A549 (cell line): ENCODE results near the gene NUP50. TPM values are rescaled to one million over a fixed set of nuclear protein-coding genes. Genes with fewer than 3 reads are reported as not detected.

Experiments used
- ATAC-seq, 2 experiments: fragments of 200-7000 bp in 1 of 2; fragments of >200 bp in 1 of 2; cut with Nextera tagmentation in 1 of 2; cut with Tn5 transposase in 1 of 2; 3 replicates each; pipeline versions ENCODE4 v1.8.0 to v1.9.1; 2018 to 2020; ENCODE audit warnings: mild to moderate bottlenecking in 1 of 2, moderate library complexity in 1 of 2
- CTCF ChIA-PET: fragments of 300-600 bp; sonication (Branson Sonifier 250); formaldehyde crosslinking; extraction: SDS; loops from one replicate; lab custom pipeline; 2021; ENCODE audit warnings: antibody characterized with exemption, inconsistent platforms; lab: Yijun Ruan, JAX
- POLR2A ChIA-PET: fragments of 350-600 bp; formaldehyde crosslinking; extraction: SDS; loops from one replicate; lab custom pipeline; 2021; ENCODE audit warnings: antibody characterized with exemption, inconsistent platforms; lab: Yijun Ruan, JAX
- DNase-seq, 2 experiments: peaks; one replicate each; pipeline versions ENCODE4 v3.0.0 to v3.0.0-alpha.2; 2011 to 2016; ENCODE audit warnings: low read depth in 1 of 2, low spot score in 1 of 2
- FAIRE-seq: peaks from 2 replicates; lab custom pipeline; 2011; peaks lifted over from hg19 to GRCh38; lab: Jason Lieb, UNC
- H3K27ac ChIP-seq, 2 experiments: fragments of >200 bp; sonication (Bioruptor Twin); formaldehyde crosslinking; 3 replicates each; pipeline ENCODE4 v1.5.1; 2016 to 2017
- H3K4me1 ChIP-seq: fragments of >200 bp; sonication (Bioruptor Twin); formaldehyde crosslinking; 3 replicates; pipeline ENCODE4 v1.6.1; 2016
- H3K4me2 ChIP-seq: fragments of >200 bp; sonication (Bioruptor Twin); formaldehyde crosslinking; 3 replicates; pipeline ENCODE4 v1.6.1; 2016
- H3K4me3 ChIP-seq: fragments of >200 bp; sonication (Bioruptor Twin); formaldehyde crosslinking; 3 replicates; pipeline ENCODE4 v1.5.1; 2016
- H3K9me3 ChIP-seq: fragments of >200 bp; sonication (Bioruptor Twin); formaldehyde crosslinking; 3 replicates; pipeline ENCODE4 v1.6.1; 2016
- ATOH8 ChIP-seq: fragments of 250-450 bp; sonication (Bioruptor Pico); IDR thresholded peaks from 2 replicates; pipeline ENCODE4 v1.5.0; 2020; ENCODE audit warnings: low read depth, mild to moderate bottlenecking, moderate library complexity
- BCL3 ChIP-seq: fragments of >200 bp; sonication (Bioruptor Twin); formaldehyde crosslinking; IDR thresholded peaks from 3 replicates; pipeline ENCODE4 v1.6.1; 2016
- CBX2 ChIP-seq: fragments of 200-600 bp; sonication (generic); IDR thresholded peaks from 2 replicates; pipeline ENCODE4 v1.6.1; 2016; ENCODE audit warnings: low read depth, mild to moderate bottlenecking, borderline replicate concordance
- CBX8 ChIP-seq: fragments of 200-600 bp; sonication (generic); IDR thresholded peaks from 2 replicates; pipeline ENCODE4 v1.6.1; 2016
- CHD4 ChIP-seq: fragments of 200-600 bp; sonication (generic); IDR thresholded peaks from 2 replicates; pipeline ENCODE4 v1.6.1; 2016; ENCODE audit warnings: antibody characterized with exemption, mild to moderate bottlenecking, borderline replicate concordance
- CTCF ChIP-seq: fragments of >200 bp; sonication (Bioruptor Twin); formaldehyde crosslinking; IDR thresholded peaks from 3 replicates; pipeline ENCODE4 v1.5.1; 2016
- ELK1 ChIP-seq: fragments of 150-350 bp; IDR thresholded peaks from 2 replicates; pipeline ENCODE4 v1.6.1; 2014; ENCODE audit warnings: low read depth, mild to moderate bottlenecking, low read length
- EP300 ChIP-seq, 2 experiments: fragments of >200 bp; sonication (Bioruptor Twin); formaldehyde crosslinking; IDR thresholded peaks; 2 replicates in 1 of 2; 3 replicates in 1 of 2; pipeline ENCODE4 v1.6.1; 2016 to 2017
- ESRRA ChIP-seq: fragments of 150-350 bp; IDR thresholded peaks from 2 replicates; pipeline ENCODE4 v1.6.1; 2014; ENCODE audit warnings: mild to moderate bottlenecking, low read length, borderline replicate concordance
- FOSL2 ChIP-seq, 2 experiments: fragments of 450-650 bp in 1 of 2; fragments of >200 bp in 1 of 2; sonication (Bioruptor Twin) in 1 of 2; formaldehyde crosslinking; IDR thresholded peaks; 2 replicates each; pipeline versions ENCODE4 v1.5.0 to v1.6.1; 2016 to 2020; ENCODE audit warnings: mild to moderate bottlenecking in 1 of 2, moderate library complexity in 1 of 2
- HDAC2 ChIP-seq: fragments of 200-600 bp; sonication (generic); IDR thresholded peaks from 2 replicates; pipeline ENCODE4 v1.6.1; 2016
- HEYL ChIP-seq: fragments of 250-450 bp; sonication (Bioruptor Pico); IDR thresholded peaks from 2 replicates; pipeline ENCODE4 v1.8.0; 2021; ENCODE audit warnings: mild to moderate bottlenecking, moderate library complexity
- HOXA7 ChIP-seq: fragments of 250-450 bp; sonication (Bioruptor Pico); IDR thresholded peaks from 2 replicates; pipeline ENCODE4 v1.5.0; 2020; ENCODE audit warnings: mild to moderate bottlenecking, moderate library complexity
- HOXB5 ChIP-seq: fragments of 250-450 bp; sonication (Bioruptor Pico); IDR thresholded peaks from 2 replicates; pipeline ENCODE4 v1.5.0; 2020; ENCODE audit warnings: mild to moderate bottlenecking, moderate library complexity
- KDM5A ChIP-seq: fragments of 200-600 bp; sonication (generic); IDR thresholded peaks from 2 replicates; pipeline ENCODE4 v1.6.1; 2016; ENCODE audit warnings: antibody characterized with exemption, mild to moderate bottlenecking
- MAX ChIP-seq: IDR thresholded peaks from 2 replicates; pipeline ENCODE4 v1.6.1; 2012
- NFE2L2 ChIP-seq: fragments of 150-350 bp; conservative IDR thresholded peaks from 2 replicates; pipeline ENCODE4 v1.6.1; 2014; ENCODE audit warnings: low read length
- NR3C1 ChIP-seq: fragments of >200 bp; sonication (Bioruptor Twin); formaldehyde crosslinking; IDR thresholded peaks from 3 replicates; pipeline ENCODE4 v1.6.1; 2017
- RCOR1 ChIP-seq: fragments of 150-350 bp; IDR thresholded peaks from 2 replicates; pipeline ENCODE4 v1.6.1; 2014; ENCODE audit warnings: antibody characterized with exemption, low read length, low read depth
- SMC3 ChIP-seq: fragments of >200 bp; sonication (Bioruptor Twin); formaldehyde crosslinking; IDR thresholded peaks from 3 replicates; pipeline ENCODE4 v1.6.1; 2018; ENCODE audit warnings: inconsistent platforms
- TFCP2L1 ChIP-seq: fragments of 250-450 bp; sonication (Bioruptor Pico); IDR thresholded peaks from 2 replicates; pipeline ENCODE4 v1.5.0; 2021; ENCODE audit warnings: mild to moderate bottlenecking
- TP53 ChIP-seq: fragments of 250-450 bp; sonication (Bioruptor Pico); IDR thresholded peaks from 2 replicates; pipeline ENCODE4 v1.5.0; 2021; ENCODE audit warnings: mild to moderate bottlenecking, moderate library complexity
- USF2 ChIP-seq: fragments of 450-650 bp; IDR thresholded peaks from 2 replicates; pipeline ENCODE4 v1.6.1; 2014; ENCODE audit warnings: antibody characterized with exemption
- WGBS: methylation state at CpG from one replicate; pipeline ENCODE4 v1.1.6; 2017; ENCODE audit errors: missing lambda C conversion rate; 5-methylcytosine and 5-hydroxymethylcytosine counted together
- polyA plus RNA-seq, 4 experiments: library from polyadenylated mRNA; depleted of rRNA in 3 of 4; stranded (reverse); fragments of >200 nt; fragmentation: RNase III in 1 of 4; extraction: RNeasy Plus Mini Kit Qiagen cat#74134 plus additional on column Dnase treatment in 1 of 4; gene quantifications; 2 replicates in 3 of 4; 3 replicates in 1 of 4; pipeline ENCODE4 v1.2.3, GENCODE V29; 2011 to 2017

The NUP50 gene
- polyA plus RNA-seq, 2 of the 4 experiments (the other 2 are of a cell fraction), result 16.7 to 25.3 TPM

- Histone ChIP-seq H3K4me3 (no peak overlapping the region), H3K4me1 (peaks cover 14% of the 10 kb centered on the region; the same call in 2 of the 3 replicates), H3K4me2 (no peak overlapping the region), H3K27ac (no peak overlapping the region), H3K9me3 (no peaks in the 10 kb centered on the region)
- POLR2A ChIA-PET, result no interaction called here
- WGBS, result 86% methylated on average over 6 of the region's 6 CpGs
- FAIRE-seq (no peak), ATAC-seq (no peak), DNase-seq (no peak)
- CTCF ChIA-PET, result interaction anchor here (1.3 kb wide), 1 partner anchor 50 kb away, joined by 4 read pairs; no protein-coding TSS in a partner anchor
- TF ChIP-seq CBX8 (no peak), ESRRA (no peak), CBX2 (no peak), USF2 (no peak), HOXA7 (CRISPR knock-in tag) (no peak), EP300 (IDR thresholded peaks at IDR 0.05) (no peak), HDAC2 (no peak), TP53 (no peak), ELK1 (no peak)
Observed at GRCh38 chr22:45151503-45151902, 12.2 kb upstream of the NUP50 start.

GRCh38 chr22:45154383-45154782 is 9.3 kb upstream of the NUP50 start:
- TF ChIP-seq KDM5A (no peak), FOSL2 (IDR thresholded peaks at IDR 0.05) (no peak), FOSL2 (CRISPR knock-in tag; IDR thresholded peaks at IDR 0.05) (peak; percentile 33), ESRRA (peak; percentile 20; the same call in 1 of the 2 replicates)
- DNase-seq (peak in 1 of 2 experiments; percentile 34), ATAC-seq (0 out of 6 replicates have a peak, but pooled peaks of 1 of the 2 experiments have one; percentile 28), FAIRE-seq (no peak)
- Histone ChIP-seq H3K27ac (no peak overlapping the region), H3K4me2 (peak overlapping the region; percentile 31; the same call in 1 of the 3 replicates), H3K9me3 (no peaks in the 10 kb centered on the region), H3K4me1 (peaks cover 27% of the 10 kb centered on the region), H3K4me3 (no peak overlapping the region)
- POLR2A ChIA-PET, result no interaction called here
- 65% methylated on average over 3 of the region's 3 CpGs for WGBS
- CTCF ChIA-PET, result no interaction called here

GRCh38 chr22:45155050-45155840 is 8.5 kb upstream of the NUP50 start:
- Histone ChIP-seq H3K4me1 (peaks cover 35% of the 10 kb centered on the region), H3K4me2 (peak overlapping the region; percentile 31; the same call in 1 of the 3 replicates), H3K9me3 (no peaks in the 10 kb centered on the region)
- CTCF ChIA-PET, result no interaction called here
- FAIRE-seq (no peak), ATAC-seq (no peak)
- 76% methylated on average over 9 of the region's 9 CpGs for WGBS
- no peak for TF ChIP-seq NFE2L2
- no peak for TF ChIP-seq CHD4
- no peak for TF ChIP-seq NR3C1
- TF ChIP-seq BCL3, result no peak
- TF ChIP-seq SMC3, result no peak
- TF ChIP-seq ATOH8 (CRISPR knock-in tag), result no peak
- no peak for TF ChIP-seq HDAC2
- no peak for TF ChIP-seq ELK1
- no peak for TF ChIP-seq CTCF
- TF ChIP-seq TFCP2L1 (CRISPR knock-in tag), result no peak
- no peak for TF ChIP-seq HEYL (CRISPR knock-in tag)
- TF ChIP-seq ESRRA, result no peak
- no peak for TF ChIP-seq HOXB5 (CRISPR knock-in tag)
- no peak for TF ChIP-seq RCOR1
- TF ChIP-seq FOSL2 (IDR thresholded peaks at IDR 0.05), result no peak
- no peak for TF ChIP-seq FOSL2 (CRISPR knock-in tag; IDR thresholded peaks at IDR 0.05)
- no peak for TF ChIP-seq MAX
- TF ChIP-seq, all 56 proteins: peak for 0
- Histone ChIP-seq H3K27ac (no peak overlapping the region), H3K4me3 (no peak overlapping the region)
- POLR2A ChIA-PET, result no interaction called here
- no peak for DNase-seq
